Sigmoid colon (tissue), 4 donors: ENCODE results near the gene ACMSD.

Experiments used
- EP300 ChIP-seq, 4 donors: sonication (generic); formaldehyde crosslinking; IDR thresholded peaks; one replicate each; pipeline ENCODE4 v1.6.1; 2017; ENCODE audit warnings: antibody characterized with exemption in 4 of 4
- POLR2A ChIP-seq, 2 donors: fragments of 450-650 bp; IDR thresholded peaks; one replicate each; pipeline ENCODE4 v1.6.1; 2016; ENCODE audit warnings: antibody characterized with exemption in 2 of 2, mild to moderate bottlenecking in 2 of 2, moderate library complexity in 2 of 2
- TF ChIP-seq, protein P1 (sequence below), 4 experiments: fragments of 450-650 bp in 3 of 4; fragments of 200-600 bp in 1 of 4; IDR thresholded peaks; one replicate each; pipeline ENCODE4 v1.5.1; 2016 to 2019; ENCODE audit warnings: antibody characterized with exemption in 4 of 4, mild to moderate bottlenecking in 3 of 4, moderate library complexity in 2 of 4

DNA sequence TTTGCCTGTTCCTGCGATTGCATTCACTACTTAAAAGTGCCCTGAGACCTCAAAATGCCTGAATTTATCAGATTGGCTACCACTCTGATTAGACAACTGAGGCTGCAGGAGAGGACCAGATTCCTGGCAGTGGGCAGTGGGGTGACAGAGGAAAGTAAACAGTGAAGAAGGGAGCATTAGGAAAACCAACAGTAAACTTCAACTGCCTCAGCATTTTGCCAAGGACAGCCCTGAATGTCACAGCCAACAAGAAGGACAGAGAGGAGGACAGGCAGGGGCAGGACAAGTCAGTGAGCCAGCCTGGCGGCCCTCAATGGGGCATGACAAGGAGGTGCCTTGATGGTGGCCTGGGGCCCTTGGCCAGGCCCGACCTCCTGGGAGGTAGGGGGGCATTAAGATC, 24.3 kb downstream of the ACMSD start:
- TF ChIP-seq, protein P1, sequence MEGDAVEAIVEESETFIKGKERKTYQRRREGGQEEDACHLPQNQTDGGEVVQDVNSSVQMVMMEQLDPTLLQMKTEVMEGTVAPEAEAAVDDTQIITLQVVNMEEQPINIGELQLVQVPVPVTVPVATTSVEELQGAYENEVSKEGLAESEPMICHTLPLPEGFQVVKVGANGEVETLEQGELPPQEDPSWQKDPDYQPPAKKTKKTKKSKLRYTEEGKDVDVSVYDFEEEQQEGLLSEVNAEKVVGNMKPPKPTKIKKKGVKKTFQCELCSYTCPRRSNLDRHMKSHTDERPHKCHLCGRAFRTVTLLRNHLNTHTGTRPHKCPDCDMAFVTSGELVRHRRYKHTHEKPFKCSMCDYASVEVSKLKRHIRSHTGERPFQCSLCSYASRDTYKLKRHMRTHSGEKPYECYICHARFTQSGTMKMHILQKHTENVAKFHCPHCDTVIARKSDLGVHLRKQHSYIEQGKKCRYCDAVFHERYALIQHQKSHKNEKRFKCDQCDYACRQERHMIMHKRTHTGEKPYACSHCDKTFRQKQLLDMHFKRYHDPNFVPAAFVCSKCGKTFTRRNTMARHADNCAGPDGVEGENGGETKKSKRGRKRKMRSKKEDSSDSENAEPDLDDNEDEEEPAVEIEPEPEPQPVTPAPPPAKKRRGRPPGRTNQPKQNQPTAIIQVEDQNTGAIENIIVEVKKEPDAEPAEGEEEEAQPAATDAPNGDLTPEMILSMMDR (IDR thresholded peaks at IDR 0.05) = no peak
- TF ChIP-seq EP300 (IDR thresholded peaks at IDR 0.05) = no peak
- TF ChIP-seq POLR2A (IDR thresholded peaks at IDR 0.05) = no peak
